ENCODE data around the gene ZNF672.
A peak's percentile ranks its signal among the peaks of the same experiment; 100 is the strongest.
"Not testable (repeated sequence)": the region's sequence is repeated elsewhere in the genome, so short reads cannot be mapped to it uniquely, and the experiment has no call there.

The ZNF672 gene

DNA sequence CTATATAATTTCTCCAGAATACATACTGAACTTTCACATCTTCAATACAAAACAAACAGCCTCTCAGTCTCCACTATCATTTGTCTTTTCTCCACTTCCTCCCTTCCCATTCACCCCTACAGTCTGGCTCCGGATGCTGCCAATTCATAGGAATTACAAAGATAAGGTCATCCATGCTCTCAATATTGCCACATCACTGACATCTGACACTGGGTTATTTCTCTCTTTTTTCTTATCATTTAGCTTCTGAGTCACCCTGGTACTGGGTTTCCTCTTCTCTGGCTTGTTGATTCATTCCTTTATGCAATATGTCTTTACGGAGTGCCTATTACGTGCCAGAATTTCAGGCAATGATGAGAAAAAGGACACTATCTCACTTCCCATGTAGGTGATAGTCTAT, 9.2 kb upstream of the ZNF672 start:
- H3K9me3 ChIP-seq (ENCODE audit: insufficient read depth, low read depth, low read length), result no peaks in the 10 kb centered on the region
- no peak overlapping the region for H2AFZ ChIP-seq (ENCODE audit: low read length)
- TF ChIP-seq EZH2phosphoT487 (IDR thresholded peaks at IDR 0.05; ENCODE audit: borderline replicate concordance), result no peak
- TF ChIP-seq, protein P1, sequence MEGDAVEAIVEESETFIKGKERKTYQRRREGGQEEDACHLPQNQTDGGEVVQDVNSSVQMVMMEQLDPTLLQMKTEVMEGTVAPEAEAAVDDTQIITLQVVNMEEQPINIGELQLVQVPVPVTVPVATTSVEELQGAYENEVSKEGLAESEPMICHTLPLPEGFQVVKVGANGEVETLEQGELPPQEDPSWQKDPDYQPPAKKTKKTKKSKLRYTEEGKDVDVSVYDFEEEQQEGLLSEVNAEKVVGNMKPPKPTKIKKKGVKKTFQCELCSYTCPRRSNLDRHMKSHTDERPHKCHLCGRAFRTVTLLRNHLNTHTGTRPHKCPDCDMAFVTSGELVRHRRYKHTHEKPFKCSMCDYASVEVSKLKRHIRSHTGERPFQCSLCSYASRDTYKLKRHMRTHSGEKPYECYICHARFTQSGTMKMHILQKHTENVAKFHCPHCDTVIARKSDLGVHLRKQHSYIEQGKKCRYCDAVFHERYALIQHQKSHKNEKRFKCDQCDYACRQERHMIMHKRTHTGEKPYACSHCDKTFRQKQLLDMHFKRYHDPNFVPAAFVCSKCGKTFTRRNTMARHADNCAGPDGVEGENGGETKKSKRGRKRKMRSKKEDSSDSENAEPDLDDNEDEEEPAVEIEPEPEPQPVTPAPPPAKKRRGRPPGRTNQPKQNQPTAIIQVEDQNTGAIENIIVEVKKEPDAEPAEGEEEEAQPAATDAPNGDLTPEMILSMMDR (conservative IDR thresholded peaks at IDR 0.05; ENCODE audit: low read length), result no peak
- no peak overlapping the region for H3K4me2 ChIP-seq (ENCODE audit: low read depth, low read length, poor library complexity, severe bottlenecking)
- no peak overlapping the region for H3K9ac ChIP-seq (ENCODE audit: low read depth, low read length, poor library complexity, severe bottlenecking)
- peaks cover 8% of the 10 kb centered on the region for H4K20me1 ChIP-seq (ENCODE audit: insufficient read depth, low read length, poor library complexity, severe bottlenecking)
- H3K4me3 ChIP-seq (ENCODE audit: low read length, poor library complexity, severe bottlenecking), result no peak overlapping the region
- peaks cover 17% of the 10 kb centered on the region for H3K79me2 ChIP-seq (ENCODE audit: insufficient read depth, low read length)
- H3K36me3 ChIP-seq (ENCODE audit: insufficient read depth, low read length), result no peaks in the 10 kb centered on the region
- H3K27me3 ChIP-seq (ENCODE audit: insufficient read depth, low read length, poor library complexity, severe bottlenecking), result no peaks in the 10 kb centered on the region
- H3K9me2 ChIP-seq (replicated peaks; ENCODE audit: low read depth, low read length), result no peaks in the 10 kb centered on the region
- H3K4me1 ChIP-seq (ENCODE audit: insufficient read depth, low read length, poor library complexity, severe bottlenecking), result peaks cover 27% of the 10 kb centered on the region
- no peaks in the 10 kb centered on the region for H3F3A ChIP-seq (ENCODE audit: low read depth)

DNA sequence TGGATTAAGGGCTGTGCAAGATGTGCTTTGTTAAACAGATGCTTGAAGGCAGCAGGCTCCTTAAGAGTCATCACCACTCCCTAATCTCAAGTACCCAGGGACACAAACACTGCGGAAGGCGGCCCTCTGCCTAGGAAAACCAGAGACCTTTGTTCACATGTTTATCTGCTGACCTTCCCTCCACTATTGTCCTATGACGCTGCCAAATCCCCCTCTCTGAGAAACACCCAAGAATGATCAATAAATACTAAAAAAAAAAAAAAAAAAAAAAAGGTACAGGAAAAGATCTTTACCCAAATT, 7.4 kb upstream of the ZNF672 start:
- not testable (repeated sequence) for H3K27me3 ChIP-seq (ENCODE audit: insufficient read depth, low read length, poor library complexity, severe bottlenecking); H3K4me2 ChIP-seq (ENCODE audit: low read depth, low read length, poor library complexity, severe bottlenecking); H3K9me3 ChIP-seq (ENCODE audit: insufficient read depth, low read depth, low read length); H3F3A ChIP-seq (ENCODE audit: low read depth); H3K9me2 ChIP-seq (replicated peaks; ENCODE audit: low read depth, low read length); H2AFZ ChIP-seq (ENCODE audit: low read length); H3K4me3 ChIP-seq (ENCODE audit: low read length, poor library complexity, severe bottlenecking); H3K36me3 ChIP-seq (ENCODE audit: insufficient read depth, low read length); H3K79me2 ChIP-seq (ENCODE audit: insufficient read depth, low read length); H3K9ac ChIP-seq (ENCODE audit: low read depth, low read length, poor library complexity, severe bottlenecking); H4K20me1 ChIP-seq (ENCODE audit: insufficient read depth, low read length, poor library complexity, severe bottlenecking)
- peaks cover 29% of the 10 kb centered on the region for H3K4me1 ChIP-seq (ENCODE audit: insufficient read depth, low read length, poor library complexity, severe bottlenecking)

DNA sequence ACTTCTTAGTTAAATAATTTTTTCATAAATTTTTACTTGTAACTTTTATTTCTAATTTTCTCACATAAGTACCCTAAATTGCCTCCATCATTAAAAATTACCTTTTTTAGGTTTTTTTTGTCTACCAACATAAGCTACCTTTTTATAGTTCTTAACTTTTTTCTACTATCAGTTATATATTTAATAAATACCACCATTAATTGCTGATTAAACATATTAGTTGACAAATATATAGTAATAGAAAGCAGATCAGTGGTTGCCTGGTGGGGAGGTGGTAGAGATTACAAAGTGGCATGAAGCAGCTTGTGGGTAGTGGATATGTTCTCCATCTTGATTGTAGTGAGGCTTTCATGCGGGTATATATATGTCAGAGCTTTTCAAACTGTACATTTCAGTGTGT, 6.2 kb upstream of the ZNF672 start:
- no peaks in the 10 kb centered on the region for H4K20me1 ChIP-seq (ENCODE audit: insufficient read depth, low read length, poor library complexity, severe bottlenecking)
- no peak overlapping the region for H2AFZ ChIP-seq (ENCODE audit: low read length)
- no peak overlapping the region for H3K4me3 ChIP-seq (ENCODE audit: low read length, poor library complexity, severe bottlenecking)
- peaks cover 26% of the 10 kb centered on the region for H3K4me1 ChIP-seq (ENCODE audit: insufficient read depth, low read length, poor library complexity, severe bottlenecking)
- no peaks in the 10 kb centered on the region for H3K9me3 ChIP-seq (ENCODE audit: insufficient read depth, low read depth, low read length)
- H3K79me2 ChIP-seq (ENCODE audit: insufficient read depth, low read length), result no peaks in the 10 kb centered on the region
- no peak overlapping the region for H3K4me2 ChIP-seq (ENCODE audit: low read depth, low read length, poor library complexity, severe bottlenecking)
- no peak overlapping the region for H3K9ac ChIP-seq (ENCODE audit: low read depth, low read length, poor library complexity, severe bottlenecking)
- H3K27me3 ChIP-seq (ENCODE audit: insufficient read depth, low read length, poor library complexity, severe bottlenecking), result no peaks in the 10 kb centered on the region
- no peaks in the 10 kb centered on the region for H3K36me3 ChIP-seq (ENCODE audit: insufficient read depth, low read length)
- H3F3A ChIP-seq (ENCODE audit: low read depth), result no peaks in the 10 kb centered on the region
- TF ChIP-seq, protein P1 (conservative IDR thresholded peaks at IDR 0.05; ENCODE audit: low read length), result no peak
- TF ChIP-seq EZH2phosphoT487 (IDR thresholded peaks at IDR 0.05; ENCODE audit: borderline replicate concordance), result no peak
- no peaks in the 10 kb centered on the region for H3K9me2 ChIP-seq (replicated peaks; ENCODE audit: low read depth, low read length)

DNA sequence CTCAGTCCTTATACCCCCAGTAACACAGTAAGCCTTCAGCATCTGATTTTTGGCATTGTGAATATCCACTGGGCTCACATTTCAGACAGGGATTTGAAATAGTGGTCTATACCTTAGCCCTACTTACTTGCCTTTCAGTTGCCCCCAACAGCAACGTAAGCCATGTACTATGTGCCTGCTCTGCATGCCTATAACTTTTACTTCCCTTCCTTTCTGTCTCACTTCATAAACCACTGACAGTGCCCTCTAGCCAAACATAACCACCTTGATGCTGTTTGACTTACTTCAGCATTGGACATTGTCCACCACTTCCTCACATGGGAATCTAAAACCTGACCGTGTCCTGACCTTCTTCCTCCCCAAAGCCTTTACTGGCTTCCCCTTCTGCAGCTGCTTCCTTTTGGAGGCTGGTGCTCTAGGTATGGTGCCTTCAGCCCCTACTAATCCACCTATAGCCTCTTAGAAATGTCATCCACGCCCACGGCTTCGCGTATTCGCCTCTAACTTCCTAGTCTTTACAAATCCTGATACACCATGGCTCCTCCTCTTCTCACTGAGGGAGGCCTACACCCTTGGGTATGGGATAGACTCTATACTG, 3.6 kb upstream of the ZNF672 start:
- Histone ChIP-seq H3K9ac (ENCODE audit: low read depth, low read length, poor library complexity, severe bottlenecking) (peak overlapping the region; percentile 47), H3F3A (ENCODE audit: low read depth) (no peaks in the 10 kb centered on the region), H3K36me3 (ENCODE audit: insufficient read depth, low read length) (no peaks in the 10 kb centered on the region), H4K20me1 (ENCODE audit: insufficient read depth, low read length, poor library complexity, severe bottlenecking) (no peaks in the 10 kb centered on the region), H3K9me2 (replicated peaks; ENCODE audit: low read depth, low read length) (no peaks in the 10 kb centered on the region), H3K4me3 (ENCODE audit: low read length, poor library complexity, severe bottlenecking) (peak overlapping the region; percentile 46), H3K4me2 (ENCODE audit: low read depth, low read length, poor library complexity, severe bottlenecking) (peak overlapping the region; percentile 53), H3K79me2 (ENCODE audit: insufficient read depth, low read length) (peaks cover 6% of the 10 kb centered on the region), H3K27me3 (ENCODE audit: insufficient read depth, low read length, poor library complexity, severe bottlenecking) (no peaks in the 10 kb centered on the region), H3K4me1 (ENCODE audit: insufficient read depth, low read length, poor library complexity, severe bottlenecking) (peaks cover 35% of the 10 kb centered on the region), H3K9me3 (ENCODE audit: insufficient read depth, low read depth, low read length) (no peaks in the 10 kb centered on the region), H2AFZ (ENCODE audit: low read length) (peak overlapping the region; percentile 61)
- TF ChIP-seq EZH2phosphoT487 (IDR thresholded peaks at IDR 0.05; ENCODE audit: borderline replicate concordance), result no peak
- TF ChIP-seq, protein P1 (conservative IDR thresholded peaks at IDR 0.05; ENCODE audit: low read length), result peak; percentile 23; the same call in 1 of the 2 replicates
